Measurements from ENCODE around the gene KRTAP9-6.

- TF ChIP-seq TCF7L2 (IDR thresholded peaks at IDR 0.05; ENCODE audit: low read depth, low read length) (no peak), CTCF (IDR thresholded peaks at IDR 0.05) (no peak)
These were observed 2.5 kb downstream of the KRTAP9-6 start for GRCh38 chr17:41267711-41268110.

Data from Panc1 (cell line).